K562 treated with DMSO at 1 percent for 12 hours (cell line): Measurements from ENCODE around the gene CBFA2T3. TPM values are rescaled to one million over a fixed set of nuclear protein-coding genes. Genes with fewer than 3 reads are reported as not detected.

ENCODE experiments used
- total RNA-seq: library from RNA; unstranded; fragments of 300-600 nt; gene quantifications from 2 replicates; pipeline ENCODE4 v1.2.3, GENCODE V29; 2022; ENCODE audit not compliant: insufficient read depth

The CBFA2T3 gene
- 15.9 and 34.0 TPM in 2 replicates for total RNA-seq

GRCh38 chr16:88977018-88977811 is at the start of gene CBFA2T3:
TSS of gene CBFA2T3 (minus strand) at chr16:88977207. CDS start at chr16:88976807, 400 bp downstream.

GRCh38 chr16:88866151-88866920 is 110.7 kb downstream of the CBFA2T3 start, which contains the start of gene PABPN1L:
TSS of gene PABPN1L (minus strand) at chr16:88866660. CDS start at chr16:88866606, 54 bp downstream.

GRCh38 chr16:88856828-88857727 is 119.9 kb downstream of the CBFA2T3 start, which contains the start of the genes GALNS and TRAPPC2L:
TSS of gene GALNS (minus strand) at chr16:88856947. CDS start at chr16:88856877, 70 bp downstream.
TSS of gene TRAPPC2L (plus strand) at chr16:88857127. CDS start at chr16:88857151, 24 bp downstream.

Other genes starting within 250 kb of the CBFA2T3 start
- gene PIEZO1, start 192.0 kb downstream of the CBFA2T3 start, total RNA-seq = 196 and 242 TPM in 2 replicates
- gene CDT1, start 173.4 kb downstream of the CBFA2T3 start, total RNA-seq = 218 and 221 TPM in 2 replicates
- 182 and 235 TPM in 2 replicates for gene APRT, start 165.3 kb downstream of the CBFA2T3 start, total RNA-seq
- 6.3 and 12.1 TPM in 2 replicates for gene GALNS, start 120.3 kb downstream of the CBFA2T3 start, total RNA-seq
- gene TRAPPC2L, start 120.1 kb downstream of the CBFA2T3 start, total RNA-seq = 52.8 and 54.1 TPM in 2 replicates
- not detected in 2 replicates for gene PABPN1L, start 110.5 kb downstream of the CBFA2T3 start, total RNA-seq
- gene ACSF3, start 116.6 kb upstream of the CBFA2T3 start, total RNA-seq = 24.8 and 32.4 TPM in 2 replicates
- gene CDH15, start 194.5 kb upstream of the CBFA2T3 start, total RNA-seq = not detected in 2 replicates
- gene SLC22A31, start 223.3 kb upstream of the CBFA2T3 start, total RNA-seq = not detected in 2 replicates
- 0.91 and 8.5 TPM in 2 replicates for gene ZNF778, start 240.5 kb upstream of the CBFA2T3 start, total RNA-seq